SW 1271 (cell line): Measurements from ENCODE around the gene FNDC3A.
A peak's percentile ranks its signal among the peaks of the same experiment; 100 is the strongest.

ENCODE experiments used
- DNase-seq, 2 experiments: peaks; one replicate each; lab custom pipeline; 2025; lab: John Stamatoyannopoulos, UW

The FNDC3A gene

DNA sequence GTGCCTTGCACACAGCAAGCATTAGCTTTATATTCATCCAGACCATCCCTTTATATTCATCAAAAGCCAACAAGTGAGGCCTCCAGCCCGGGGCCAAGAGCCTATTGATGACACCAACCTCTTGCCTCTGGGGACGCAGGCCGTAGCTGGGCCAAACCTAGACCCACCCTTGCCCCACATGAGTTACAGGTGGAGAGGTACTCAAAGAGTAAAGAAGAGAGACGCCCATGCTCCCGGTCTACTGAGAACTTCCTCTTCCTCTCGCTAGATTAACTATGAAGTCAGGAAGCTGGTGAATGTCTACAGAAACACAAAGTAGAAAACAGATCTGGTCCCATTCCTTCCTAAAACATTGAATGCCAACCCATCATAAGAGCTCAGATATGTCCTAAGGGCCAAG lies 240.6 kb downstream of the FNDC3A start:
- no peak for DNase-seq

DNA sequence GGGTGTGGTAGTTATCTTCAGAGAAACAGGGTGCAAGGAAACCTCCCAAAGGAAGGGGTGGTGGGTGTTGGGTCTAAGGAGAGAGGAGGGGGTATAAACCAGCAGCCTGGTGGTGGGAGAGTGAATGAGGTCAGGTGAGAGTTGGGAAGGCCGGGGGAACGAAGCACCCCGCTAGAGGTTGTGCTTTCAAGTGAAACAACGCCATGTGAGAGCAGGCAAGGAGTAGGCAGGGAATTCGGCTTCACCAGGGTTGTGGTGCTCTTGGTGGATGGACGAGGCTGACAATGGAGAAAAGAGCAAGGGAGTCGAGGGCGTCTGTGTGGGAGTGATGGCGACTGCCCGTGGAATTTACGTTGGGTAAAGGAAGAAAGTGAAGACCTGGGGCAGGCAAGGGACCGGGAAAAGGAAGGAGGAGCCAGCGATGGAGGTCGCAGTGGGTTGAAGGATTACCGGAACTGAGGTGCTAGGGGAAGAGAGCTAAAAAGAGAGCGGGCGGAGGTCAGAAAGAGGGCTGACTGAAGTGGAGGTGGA lies 242.3 kb downstream of the FNDC3A start:
- DNase-seq = no peak

DNA sequence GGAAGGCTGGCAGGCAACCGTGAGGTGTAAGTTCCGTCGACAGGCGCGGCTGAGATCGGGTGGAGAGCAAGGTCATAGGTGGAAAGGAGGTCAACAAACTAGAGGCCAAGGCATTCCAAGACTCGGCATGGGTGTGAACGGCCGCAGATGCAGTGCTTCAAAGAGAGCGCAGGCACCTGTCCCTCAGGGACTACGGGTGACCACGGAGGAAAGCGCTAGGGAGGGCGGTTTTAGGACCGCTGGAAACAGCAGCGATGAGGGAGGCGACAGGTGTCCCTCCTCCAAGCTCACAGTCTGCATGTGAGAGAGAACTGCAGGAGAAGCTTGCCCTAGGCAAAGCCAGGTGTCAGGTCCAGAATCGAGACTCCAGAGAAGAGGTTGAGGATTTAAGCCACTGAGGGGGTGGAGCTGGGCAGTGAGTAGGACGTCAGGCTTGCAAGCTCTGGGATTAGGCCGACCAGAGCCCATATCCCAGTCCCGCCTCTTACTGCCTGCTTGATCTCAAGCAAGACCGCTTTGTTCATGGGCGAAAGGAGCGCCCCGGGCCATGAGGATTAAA lies 242.9 kb downstream of the FNDC3A start:
- DNase-seq = no peak

DNA sequence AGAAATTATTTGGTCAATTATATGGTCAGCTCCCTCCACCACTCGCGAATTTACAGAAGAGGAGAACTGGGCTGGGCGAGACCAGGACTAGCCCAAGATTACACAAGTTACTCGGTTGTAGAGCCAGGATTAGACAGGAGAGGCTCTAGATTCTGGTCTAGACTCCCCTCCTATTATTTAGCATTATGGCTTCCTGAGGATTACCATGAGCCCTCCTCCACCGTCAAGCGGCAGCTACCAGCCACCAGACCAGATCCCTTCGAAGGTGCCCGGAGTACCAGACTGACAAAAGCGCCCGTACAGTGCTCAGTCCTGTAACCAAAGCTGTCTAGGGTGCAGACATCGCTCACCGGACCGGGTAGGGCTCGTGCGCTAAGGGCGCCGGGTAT lies 243.9 kb downstream of the FNDC3A start:
- peak in 1 of 2 experiments; percentile 29 for DNase-seq

DNA sequence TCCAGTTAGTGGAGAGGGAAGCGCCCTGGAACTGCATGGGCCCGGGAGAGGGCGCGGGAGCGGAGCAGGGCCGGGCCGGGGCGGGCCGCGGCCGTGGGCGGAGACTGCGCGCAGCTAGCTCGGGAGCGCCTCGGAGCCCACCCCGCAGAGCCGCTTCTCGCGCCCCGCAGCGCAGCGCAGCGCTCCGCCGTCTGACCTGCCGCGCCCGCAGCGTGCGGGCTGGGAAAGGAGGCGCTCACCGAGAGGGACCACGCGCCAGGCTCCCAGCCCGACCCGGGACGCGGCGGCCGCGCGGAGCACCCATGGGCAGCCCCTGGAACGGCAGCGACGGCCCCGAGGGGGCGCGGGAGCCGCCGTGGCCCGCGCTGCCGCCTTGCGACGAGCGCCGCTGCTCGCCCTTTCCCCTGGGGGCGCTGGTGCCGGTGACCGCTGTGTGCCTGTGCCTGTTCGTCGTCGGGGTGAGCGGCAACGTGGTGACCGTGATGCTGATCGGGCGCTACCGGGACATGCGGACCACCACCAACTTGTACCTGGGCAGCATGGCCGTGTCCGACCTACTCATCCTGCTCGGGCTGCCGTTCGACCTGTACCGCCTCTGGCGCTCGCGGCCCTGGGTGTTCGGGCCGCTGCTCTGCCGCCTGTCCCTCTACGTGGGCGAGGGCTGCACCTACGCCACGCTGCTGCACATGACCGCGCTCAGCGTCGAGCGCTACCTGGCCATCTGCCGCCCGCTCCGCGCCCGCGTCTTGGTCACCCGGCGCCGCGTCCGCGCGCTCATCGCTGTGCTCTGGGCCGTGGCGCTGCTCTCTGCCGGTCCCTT lies 244.5 kb downstream of the FNDC3A start, which contains the start of gene MLNR:
Gene MLNR, plus strand, starts transcription at position 303 of the 820 bp plus-strand sequence. Its CDS starts 0 bp downstream, at position 303.
- DNase-seq = peak in 1 of 2 experiments; percentile 14

DNA sequence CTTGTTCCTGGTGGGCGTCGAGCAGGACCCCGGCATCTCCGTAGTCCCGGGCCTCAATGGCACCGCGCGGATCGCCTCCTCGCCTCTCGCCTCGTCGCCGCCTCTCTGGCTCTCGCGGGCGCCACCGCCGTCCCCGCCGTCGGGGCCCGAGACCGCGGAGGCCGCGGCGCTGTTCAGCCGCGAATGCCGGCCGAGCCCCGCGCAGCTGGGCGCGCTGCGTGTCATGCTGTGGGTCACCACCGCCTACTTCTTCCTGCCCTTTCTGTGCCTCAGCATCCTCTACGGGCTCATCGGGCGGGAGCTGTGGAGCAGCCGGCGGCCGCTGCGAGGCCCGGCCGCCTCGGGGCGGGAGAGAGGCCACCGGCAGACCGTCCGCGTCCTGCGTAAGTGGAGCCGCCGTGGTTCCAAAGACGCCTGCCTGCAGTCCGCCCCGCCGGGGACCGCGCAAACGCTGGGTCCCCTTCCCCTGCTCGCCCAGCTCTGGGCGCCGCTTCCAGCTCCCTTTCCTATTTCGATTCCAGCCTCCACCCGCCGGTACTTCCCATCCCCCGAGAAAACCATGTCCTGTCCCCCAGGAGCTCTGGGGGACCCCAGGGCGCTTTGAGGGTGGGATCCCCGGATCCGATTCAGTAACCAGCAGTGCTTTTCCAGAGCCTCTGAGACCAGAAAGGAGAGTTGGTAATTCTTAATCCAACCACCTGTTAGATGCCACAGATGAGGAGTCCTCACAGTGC lies 245.3 kb downstream of the FNDC3A start:
- DNase-seq = no peak

DNA sequence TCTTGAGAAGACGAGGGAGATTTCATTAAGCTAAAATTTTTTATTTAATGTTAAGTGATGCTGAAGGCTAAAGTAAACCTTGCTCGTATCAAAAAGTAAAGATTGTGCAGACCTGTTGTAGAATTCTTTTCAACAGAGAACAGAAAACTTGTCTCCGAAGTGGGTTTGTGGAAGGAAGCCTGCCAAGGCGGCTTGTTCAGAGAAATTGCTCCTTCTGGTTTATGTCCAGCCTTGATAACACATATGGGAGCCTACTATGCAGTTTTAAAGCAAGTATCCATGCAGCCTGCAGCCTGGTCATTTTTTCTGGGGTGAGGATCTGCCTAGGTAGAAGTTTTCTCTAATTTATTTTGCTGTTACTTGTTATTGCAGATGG lies 245.9 kb downstream of the FNDC3A start:
- DNase-seq = no peak

DNA sequence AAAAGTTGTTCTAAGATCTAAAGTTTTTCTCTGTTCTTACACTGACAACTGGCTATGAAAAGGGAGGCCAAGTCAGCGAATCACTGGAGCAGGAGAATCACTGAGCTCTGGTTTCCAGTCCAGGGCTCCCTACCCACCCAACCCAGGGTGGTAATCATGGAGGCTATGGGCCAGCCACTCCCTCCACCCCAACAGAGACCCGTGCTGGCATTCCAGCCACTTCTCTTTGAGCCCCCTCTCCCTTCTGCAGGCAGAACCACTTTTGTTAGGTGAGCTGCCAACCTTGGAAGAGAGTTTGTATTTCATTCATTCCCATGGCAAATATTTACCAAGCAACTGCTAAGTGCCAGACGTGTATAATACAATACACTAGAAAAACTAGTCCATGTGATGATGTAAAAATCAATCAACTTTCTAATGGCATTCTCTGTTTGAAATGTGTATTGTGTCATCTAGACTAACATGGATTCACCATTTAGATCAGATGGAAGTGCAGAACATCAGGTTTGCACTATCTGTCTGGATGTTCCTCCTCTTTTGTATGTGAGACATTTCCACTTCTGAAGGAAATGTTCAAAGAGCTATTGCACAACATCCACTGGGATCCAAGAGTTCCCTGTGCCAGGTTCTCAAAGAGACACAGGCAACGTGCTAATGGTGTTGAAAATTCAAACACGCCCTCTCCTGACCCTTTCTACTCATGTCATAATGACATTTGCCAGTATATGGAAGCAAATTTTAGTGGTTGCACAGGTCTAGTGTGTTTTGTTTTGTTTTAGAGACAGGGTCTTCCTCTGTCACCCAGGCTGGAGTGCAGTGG lies 249.7 kb downstream of the FNDC3A start:
- DNase-seq = no peak

DNA sequence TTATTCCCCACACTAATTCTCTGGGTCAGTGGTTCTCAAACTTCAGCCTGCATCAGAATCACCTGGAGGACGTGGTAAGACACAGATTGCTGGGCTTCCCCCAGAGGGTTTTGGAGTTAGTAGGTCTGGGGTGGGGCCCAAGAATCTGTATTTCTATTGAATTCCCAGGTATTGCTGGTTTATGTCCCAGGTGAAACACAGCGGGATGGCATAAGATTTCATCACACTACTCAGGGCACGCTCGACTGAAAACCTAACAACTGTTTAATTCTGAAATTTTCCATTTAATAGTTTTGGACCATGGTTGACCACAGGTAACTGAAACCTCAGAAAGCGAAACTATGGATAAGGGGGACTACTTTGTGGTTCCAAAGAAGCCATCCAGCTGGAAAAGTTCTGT lies 250.9 kb downstream of the FNDC3A start:
- DNase-seq = no peak

DNA sequence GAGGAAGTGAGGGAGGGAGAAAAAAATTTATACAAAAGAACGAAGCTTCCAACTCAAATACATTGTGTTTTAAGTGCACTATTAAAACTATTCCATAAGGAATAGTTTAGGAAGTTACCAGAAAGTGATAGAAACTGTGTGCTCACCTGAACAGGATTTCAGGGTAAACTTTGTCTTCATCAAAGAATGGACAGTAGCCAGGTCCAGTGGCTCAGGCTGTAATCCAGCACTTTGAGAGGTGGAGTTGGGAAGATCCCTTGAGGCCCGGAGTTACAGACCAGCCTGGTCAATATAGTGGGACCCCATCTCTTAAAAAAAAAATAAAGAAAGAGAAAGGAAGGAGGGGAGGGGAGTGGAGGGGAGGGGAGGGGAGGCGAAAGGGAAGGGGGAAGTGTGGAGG lies 259.0 kb downstream of the FNDC3A start:
- DNase-seq = no peak

DNA sequence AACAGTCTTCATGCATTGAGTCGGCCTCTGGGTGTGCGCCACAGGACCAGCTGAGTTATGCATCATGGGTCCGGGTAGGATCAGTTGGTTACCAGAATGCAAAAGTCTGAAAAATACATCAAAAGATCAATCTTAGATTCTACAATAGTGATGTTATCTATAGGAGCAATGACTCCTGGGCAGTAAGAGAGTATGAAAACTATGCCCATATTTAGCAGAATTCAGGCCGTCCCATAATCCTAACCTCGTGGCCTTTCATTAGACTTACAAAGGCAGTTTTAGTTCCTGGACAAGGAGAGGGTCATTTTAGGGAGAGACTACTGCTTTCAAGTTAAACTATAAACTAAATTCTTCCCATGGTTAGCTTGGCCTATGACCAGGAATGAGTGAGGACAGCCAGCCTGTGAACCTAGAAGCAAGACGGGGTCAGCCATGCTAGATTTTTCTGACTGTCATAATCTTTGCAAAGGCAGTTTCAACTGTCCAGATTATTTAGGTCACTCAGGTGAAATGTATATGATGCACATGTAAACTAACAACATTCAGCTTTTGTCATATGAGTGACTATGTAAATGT lies 260.2 kb downstream of the FNDC3A start:
- DNase-seq = no peak

DNA sequence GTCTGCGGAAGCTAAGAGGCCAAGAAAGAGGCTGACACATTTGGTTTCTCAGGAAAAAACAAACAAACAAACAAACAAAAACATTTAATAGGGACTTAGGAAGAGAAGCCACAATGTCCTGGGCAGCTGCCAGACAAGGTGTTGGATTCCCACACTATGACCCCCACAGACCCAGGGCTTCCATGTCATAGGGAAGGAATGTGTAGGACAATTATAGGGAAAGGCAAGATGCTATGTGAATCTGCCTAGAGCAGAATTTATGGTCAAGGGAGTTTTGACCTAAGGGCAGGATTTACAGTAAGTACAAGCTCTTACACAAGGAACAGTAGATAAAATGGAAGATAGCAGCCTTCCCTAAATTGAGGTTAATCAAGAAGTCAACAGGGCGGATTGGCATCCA lies 262.9 kb downstream of the FNDC3A start:
- DNase-seq = no peak

DNA sequence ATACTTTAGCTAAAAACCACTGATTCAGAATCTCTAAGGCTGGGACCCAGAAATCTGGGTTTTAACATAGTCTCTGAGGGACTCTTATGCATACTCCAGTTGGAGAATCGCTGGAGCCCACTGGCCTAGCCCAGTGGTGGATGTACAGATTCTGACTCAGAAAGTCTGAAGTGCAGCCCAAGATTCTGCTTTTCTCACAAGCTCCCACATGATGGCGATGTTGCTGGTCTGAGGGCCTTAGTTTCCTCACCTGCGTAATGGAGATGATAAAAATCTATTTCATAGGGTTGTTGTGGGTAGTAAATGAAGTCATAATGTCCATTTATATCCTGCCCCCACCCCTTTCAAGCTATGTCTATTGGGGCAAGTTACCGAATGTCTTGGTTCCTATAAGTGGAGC lies 264.3 kb downstream of the FNDC3A start:
- DNase-seq = peak in 1 of 2 experiments; percentile 30

DNA sequence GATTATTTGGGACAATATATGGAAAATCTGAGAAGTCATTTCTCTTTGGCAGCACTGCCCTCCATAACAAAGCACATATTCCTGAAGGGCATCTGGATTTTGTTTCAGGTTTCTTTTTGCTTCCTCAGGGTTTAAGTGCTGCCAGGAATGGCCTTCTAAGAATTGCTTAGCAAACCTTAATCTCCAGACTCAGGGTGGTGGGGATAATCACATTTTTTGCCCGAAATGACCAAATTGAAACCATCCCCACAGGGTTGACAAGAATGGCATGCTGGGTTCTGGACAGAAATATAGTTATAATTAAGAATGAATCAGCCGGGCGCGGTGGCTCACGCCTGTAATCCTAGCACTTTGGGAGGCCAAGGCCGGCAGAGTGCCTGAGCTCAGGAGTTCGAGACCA lies 265.6 kb downstream of the FNDC3A start:
- DNase-seq = no peak

DNA sequence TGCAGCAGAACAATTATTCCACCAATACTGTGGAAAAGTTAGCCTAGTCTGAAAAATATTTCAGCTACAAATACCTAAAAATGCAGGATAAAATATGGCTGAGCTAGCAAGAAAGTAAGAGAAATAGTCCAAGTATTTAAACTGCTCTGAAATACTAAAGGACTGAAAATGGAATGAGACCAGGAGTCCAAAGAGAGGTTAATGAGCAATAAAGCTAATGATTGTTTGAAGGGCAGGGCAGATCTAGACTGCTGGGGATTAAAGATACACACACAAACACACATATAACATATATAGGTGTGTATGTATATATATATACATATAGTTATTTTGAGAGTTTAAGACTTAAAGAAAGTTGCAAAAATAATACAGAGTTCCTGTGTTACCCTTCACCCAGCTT lies 269.4 kb downstream of the FNDC3A start:
- no peak for DNase-seq

DNA sequence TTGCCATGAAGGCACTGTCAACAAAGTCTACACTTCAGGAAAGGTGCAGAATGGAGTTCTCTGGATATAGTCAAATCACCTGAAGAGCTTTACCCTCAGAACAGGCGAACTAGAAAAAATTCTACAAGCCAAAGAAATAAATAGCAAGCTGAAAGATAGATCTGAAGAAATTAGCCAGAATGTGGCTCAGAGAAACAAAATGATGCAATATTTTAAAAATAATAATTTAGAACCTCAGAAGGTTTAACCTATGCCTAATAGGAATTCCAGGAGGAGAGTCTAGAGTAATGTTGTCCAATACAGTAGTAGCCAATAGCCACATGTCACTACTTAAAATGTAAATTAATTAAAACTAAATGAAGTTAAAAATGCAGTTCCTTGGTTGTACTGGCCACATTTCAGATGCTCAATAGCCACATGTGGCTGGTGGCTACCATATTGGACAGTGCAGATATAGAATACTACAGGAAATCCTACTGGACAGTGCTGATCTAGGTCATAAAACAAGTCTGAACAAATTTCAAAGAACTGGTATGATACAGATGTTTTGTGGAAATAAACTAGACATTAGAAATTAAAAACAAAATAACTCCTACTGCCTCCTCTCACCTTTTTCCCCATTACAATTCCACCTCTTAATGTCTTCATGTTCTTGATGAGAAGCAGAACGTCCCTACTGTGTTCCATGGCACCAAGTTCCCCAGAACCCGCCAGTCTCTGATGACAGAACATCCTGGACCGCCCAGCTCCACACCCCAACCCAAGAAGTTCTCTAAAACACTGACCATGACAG lies 271.3 kb downstream of the FNDC3A start:
- no peak for DNase-seq

DNA sequence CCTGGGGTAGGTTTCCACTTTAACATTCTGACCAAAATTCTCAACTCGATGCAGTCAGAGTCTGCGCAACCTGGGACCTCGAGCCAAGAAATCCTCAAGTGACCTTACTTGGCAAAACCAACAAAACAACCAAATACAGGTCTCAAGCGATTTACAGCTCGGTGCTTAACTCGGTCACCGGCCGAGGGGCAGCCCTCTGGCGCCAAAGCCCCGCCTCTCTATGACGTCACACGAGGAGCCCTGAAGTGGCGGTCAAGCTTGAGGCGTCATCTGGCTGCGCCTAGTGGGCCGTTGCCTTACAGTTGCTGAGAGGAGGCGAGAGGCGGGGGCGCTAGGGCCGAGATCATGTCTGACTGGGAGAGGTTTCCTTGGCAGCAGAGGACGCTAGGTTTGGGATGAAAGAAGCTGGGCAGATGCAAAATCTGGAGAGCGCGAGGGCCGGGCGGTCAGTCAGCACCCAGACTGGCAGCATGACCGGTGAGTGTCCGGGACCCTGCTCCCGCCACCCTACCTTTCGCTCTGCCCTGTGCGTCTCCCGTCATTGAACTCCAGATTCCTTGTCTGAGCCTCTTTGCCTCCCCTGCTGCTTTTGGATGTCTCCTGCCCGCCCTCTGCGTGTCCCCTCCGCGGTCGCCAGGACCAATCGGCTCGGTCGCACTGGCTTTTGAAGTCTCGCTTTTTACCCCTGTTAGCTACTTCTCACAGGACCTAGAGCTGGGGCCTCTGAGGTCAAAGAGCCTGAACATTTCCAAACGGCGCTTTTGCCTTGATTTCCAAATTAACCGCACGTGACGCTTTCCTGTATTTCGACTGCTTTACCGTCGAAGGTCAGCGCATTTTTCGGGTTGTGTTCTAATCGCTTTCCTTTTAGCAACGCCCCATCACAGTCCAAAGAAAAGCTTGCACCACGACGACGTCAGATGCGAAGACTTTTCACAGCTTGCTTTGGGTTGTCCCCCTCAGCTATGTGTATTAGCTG lies 272.2 kb downstream of the FNDC3A start, which contains the start of gene CDADC1:
Gene CDADC1, plus strand, starts transcription at position 283 of the 979 bp plus-strand sequence. Its CDS starts 113 bp downstream, at position 396.
- peak; percentile 89 to 94 for DNase-seq

DNA sequence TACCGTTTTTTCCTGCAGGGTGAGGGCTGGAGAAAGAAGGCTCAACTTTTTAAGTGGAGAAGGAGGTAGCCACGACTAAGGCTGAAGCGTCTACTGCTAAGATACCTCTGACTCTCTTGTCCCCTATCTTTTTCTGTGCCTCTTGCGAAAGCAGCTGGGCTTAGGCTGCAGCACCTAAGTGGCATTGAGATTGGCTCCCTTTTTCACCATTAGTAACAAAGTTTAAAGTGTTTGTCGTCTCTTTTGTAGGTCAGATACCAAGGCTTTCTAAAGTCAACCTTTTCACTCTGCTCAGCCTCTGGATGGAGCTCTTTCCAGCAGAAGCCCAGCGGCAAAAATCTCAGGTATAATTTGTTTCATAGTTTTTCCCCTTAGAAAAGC lies 272.9 kb downstream of the FNDC3A start:
- no peak for DNase-seq

DNA sequence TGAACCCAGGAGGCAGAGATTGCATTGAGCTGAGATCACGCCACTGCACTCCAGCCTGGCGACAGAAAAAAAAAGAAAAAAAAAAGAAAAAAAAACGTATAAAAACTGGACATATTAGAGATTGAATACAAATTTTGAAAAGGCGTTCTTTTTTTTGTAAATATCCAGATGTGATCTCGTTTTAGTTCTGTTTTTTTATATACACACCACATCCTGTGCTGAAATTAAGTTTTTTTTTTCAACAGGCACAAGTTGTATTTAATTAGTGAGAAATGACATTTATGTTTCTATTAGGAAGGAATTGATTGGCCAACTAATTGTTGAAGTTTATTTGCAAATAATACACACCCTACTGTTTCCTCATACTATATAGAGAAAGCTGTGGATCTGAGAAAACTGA lies 275.6 kb downstream of the FNDC3A start:
- DNase-seq = no peak
